ENCODE data around the gene MTCL3. TPM values are rescaled to one million over a fixed set of nuclear protein-coding genes. Genes with fewer than 3 reads are reported as not detected.
A peak's percentile ranks its signal among the peaks of the same experiment; 100 is the strongest.
"Not testable (repeated sequence)": the region's sequence is repeated elsewhere in the genome, so short reads cannot be mapped to it uniquely, and the experiment has no call there.

Gene MTCL3

DNA sequence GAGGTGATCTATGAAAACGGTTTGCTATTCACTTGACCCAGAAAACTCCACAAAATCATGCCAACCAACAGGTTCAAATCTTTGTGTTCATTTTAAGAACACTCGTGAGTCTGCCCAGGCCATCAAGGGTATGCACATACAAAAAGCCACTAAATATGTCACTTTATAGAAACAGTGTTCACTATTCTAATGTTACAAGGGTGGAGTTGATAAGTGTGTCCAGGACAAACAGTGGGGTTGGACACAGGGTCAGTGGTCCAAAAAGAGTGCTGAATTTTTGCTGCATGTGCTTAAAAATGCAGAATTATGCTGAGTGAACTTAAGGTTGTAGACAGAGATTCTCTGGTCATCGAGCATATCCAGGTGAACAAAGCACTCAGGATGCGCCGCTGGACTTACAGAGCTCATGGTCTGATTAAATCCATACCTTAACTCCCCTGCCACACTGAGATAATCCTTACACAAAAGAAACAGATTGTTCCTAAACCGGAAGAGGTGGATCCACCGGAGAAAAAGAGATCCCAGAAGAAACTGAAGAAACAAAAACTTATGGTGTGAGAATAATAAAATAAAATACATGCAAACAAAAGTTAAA lies 83.4 kb downstream of the MTCL3 start:
- Histone ChIP-seq H3K27ac (no peak overlapping the region), H3K4me3 (no peak overlapping the region), H3K4me1 (replicated peaks in 1 of 2) (no peaks in the 10 kb centered on the region)
- ATAC-seq (replicated peaks in 6 of 8) = peak in 3 of 8 experiments; percentile 68 to 80 (median 75)
- WGBS, 10 experiments = 36 to 95% (median 77%) methylated on average over 2 to 7 of the region's 7 CpGs
- in situ Hi-C loops (cut with MboI; ENCODE audit: low pct_unique_long_range_greater_than_20kb in 2 of 9, low sequenced_read_pairs in 9 of 9, unreplicated experiment in 9 of 9) = no loop called here

DNA sequence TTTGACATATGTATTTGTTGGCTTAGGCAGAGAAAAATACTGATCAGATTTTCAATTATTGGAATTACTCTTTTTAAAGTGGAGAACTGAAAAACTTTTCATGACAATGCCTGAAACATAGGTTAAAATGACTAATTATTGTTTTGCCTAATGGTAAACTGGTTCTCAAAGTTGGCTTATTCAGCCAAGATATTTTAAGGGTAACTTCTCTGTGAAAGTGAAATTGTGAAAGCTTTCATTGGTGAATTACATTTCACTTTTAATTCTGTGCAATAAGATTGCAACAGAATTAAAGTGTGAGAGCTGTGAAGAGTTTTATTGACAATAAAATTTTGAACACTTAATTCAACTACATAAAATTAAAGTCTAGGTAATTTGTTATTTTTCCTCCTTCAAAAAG lies 84.5 kb downstream of the MTCL3 start:
- no peak overlapping the region for H3K27ac ChIP-seq
- H3K4me3 ChIP-seq = no peak overlapping the region
- no peak for ATAC-seq (replicated peaks in 6 of 8)
- in situ Hi-C loops (cut with MboI; ENCODE audit: low pct_unique_long_range_greater_than_20kb in 2 of 9, low sequenced_read_pairs in 9 of 9, unreplicated experiment in 9 of 9) = no loop called here
- no peaks in the 10 kb centered on the region for H3K4me1 ChIP-seq (replicated peaks in 1 of 2)

DNA sequence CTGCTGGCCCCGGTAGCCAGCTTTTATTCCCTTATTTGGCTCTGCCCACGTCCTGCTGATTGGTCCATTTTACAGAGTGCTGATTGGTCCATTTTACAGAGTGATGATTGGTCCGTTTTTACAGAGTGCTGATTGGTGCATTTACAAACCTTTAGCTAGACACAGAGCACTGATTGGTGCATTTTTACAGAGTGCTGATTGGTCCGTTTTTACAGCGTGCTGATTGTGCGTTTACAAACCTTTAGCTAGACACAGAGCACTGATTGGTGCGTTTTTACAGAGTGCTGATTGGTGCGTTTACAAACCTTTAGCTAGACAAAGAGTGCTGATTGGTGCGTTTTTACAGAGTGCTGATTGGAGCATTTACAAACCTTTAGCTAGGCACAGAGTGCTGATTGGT lies 90.6 kb downstream of the MTCL3 start:
- H3K4me1 ChIP-seq (replicated peaks in 1 of 2); H3K4me3 ChIP-seq; in situ Hi-C loops (cut with MboI; ENCODE audit: low pct_unique_long_range_greater_than_20kb in 2 of 9, low sequenced_read_pairs in 9 of 9, unreplicated experiment in 9 of 9); H3K27ac ChIP-seq; ATAC-seq (replicated peaks in 6 of 8): not testable (repeated sequence)
- WGBS, 10 experiments = 33 to 98% (median 90%) methylated on average over 1 to 9 of the region's 9 CpGs

DNA sequence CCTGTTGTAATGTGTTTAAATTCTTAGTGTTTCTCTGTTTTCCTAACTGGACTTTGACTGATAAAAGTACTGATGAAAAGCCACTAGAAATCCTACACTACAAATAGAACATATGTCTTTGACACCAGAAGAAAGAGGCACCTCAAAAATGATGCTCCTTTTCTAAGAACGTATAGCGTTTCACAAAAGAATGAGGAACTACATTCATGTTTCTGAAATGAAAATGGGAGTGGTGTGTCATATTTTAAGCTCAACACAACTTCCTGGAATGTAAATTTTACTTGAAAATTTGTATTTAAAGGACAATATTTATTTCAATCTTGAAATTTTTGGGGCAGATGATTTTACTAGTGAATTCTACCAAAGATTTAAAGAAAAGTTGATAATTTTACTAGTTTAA lies 95.2 kb downstream of the MTCL3 start:
- WGBS, 10 experiments = 69 to 100% (median 95%) methylated on average over 1 to 2 of the region's 2 CpGs
- Histone ChIP-seq H3K4me1 (replicated peaks in 1 of 2) (no peaks in the 10 kb centered on the region), H3K4me3 (no peak overlapping the region), H3K27ac (no peak overlapping the region)
- in situ Hi-C loops (cut with MboI; ENCODE audit: low pct_unique_long_range_greater_than_20kb in 2 of 9, low sequenced_read_pairs in 9 of 9, unreplicated experiment in 9 of 9) = no loop called here
- no peak for ATAC-seq (replicated peaks in 6 of 8)

Other genes starting within 250 kb of the MTCL3 start
- gene ECHDC1, start 175.7 kb downstream of the MTCL3 start, total RNA-seq = 10 to 100 TPM; 48.7 to 85.8 (median 64.8) TPM
- 10 to 100 TPM in 5 of 8 experiments, 1 to 10 TPM in 2, under 1 TPM in 1; 0.10 to 46.4 (median 33.1) TPM for gene KIAA0408, start 59.9 kb downstream of the MTCL3 start, total RNA-seq
- gene C6orf58, start 57.8 kb upstream of the MTCL3 start, total RNA-seq = under 1 TPM in 5 of 8 experiments, not detected in 3; 0.18 to 0.96 (median 0.36) TPM

All from motor neuron (in vitro differentiated cells).